HEK293T (cell line): Measurements from ENCODE around the gene WNT9A.

Experiments
- CTCF ChIA-PET: fragments of 350-600 bp; formaldehyde crosslinking; extraction: SDS; loops from one replicate; lab custom pipeline; 2021; ENCODE audit warnings: antibody characterized with exemption, inconsistent platforms; lab: Yijun Ruan, JAX
- POLR2A ChIA-PET: fragments of 350-600 bp; formaldehyde crosslinking; extraction: SDS; loops from one replicate; lab custom pipeline; 2020; ENCODE audit warnings: antibody characterized with exemption, inconsistent platforms; lab: Yijun Ruan, JAX
- DNase-seq: peaks from one replicate; pipeline ENCODE4 v3.0.0; 2012; ENCODE audit warnings: mixed read lengths; ENCODE audit errors: extremely low spot score
- ARNT ChIP-seq: fragments of 450-650 bp; IDR thresholded peaks from 2 replicates; pipeline ENCODE4 v1.6.1; 2017; ENCODE audit warnings: mild to moderate bottlenecking
- BHLHE40 ChIP-seq: fragments of 450-650 bp; IDR thresholded peaks from 2 replicates; pipeline ENCODE4 v1.6.1; 2016; ENCODE audit warnings: mild to moderate bottlenecking, moderate library complexity, borderline replicate concordance
- CTBP1 ChIP-seq: fragments of 450-650 bp; IDR thresholded peaks from 2 replicates; pipeline ENCODE4 v1.6.1; 2016; ENCODE audit warnings: borderline replicate concordance
- ELF4 ChIP-seq: fragments of 450-650 bp; IDR thresholded peaks from 2 replicates; pipeline ENCODE4 v1.6.1; 2017; ENCODE audit warnings: antibody characterized with exemption
- FOXA1 ChIP-seq: fragments of 450-650 bp; IDR thresholded peaks from 2 replicates; pipeline ENCODE4 v1.6.1; 2016; ENCODE audit warnings: mild to moderate bottlenecking
- FOXK2 ChIP-seq: fragments of 450-650 bp; IDR thresholded peaks from 2 replicates; pipeline ENCODE4 v1.6.1; 2016; ENCODE audit warnings: mild to moderate bottlenecking
- FOXM1 ChIP-seq: fragments of 450-650 bp; IDR thresholded peaks from 2 replicates; pipeline ENCODE4 v1.6.1; 2017; ENCODE audit warnings: mild to moderate bottlenecking, borderline replicate concordance
- HDGF ChIP-seq: fragments of 450-650 bp; IDR thresholded peaks from 2 replicates; pipeline ENCODE4 v1.6.1; 2017; ENCODE audit warnings: antibody characterized with exemption, borderline replicate concordance
- L3MBTL2 ChIP-seq: fragments of 450-650 bp; conservative IDR thresholded peaks from 2 replicates; pipeline ENCODE4 v1.6.1; 2016; ENCODE audit warnings: mild to moderate bottlenecking
- LEF1 ChIP-seq: fragments of 450-650 bp; IDR thresholded peaks from 2 replicates; pipeline ENCODE4 v1.6.1; 2017; ENCODE audit warnings: mild to moderate bottlenecking, borderline replicate concordance
- NFRKB ChIP-seq: fragments of 450-650 bp; IDR thresholded peaks from 2 replicates; pipeline ENCODE4 v1.6.1; 2016; ENCODE audit warnings: mild to moderate bottlenecking, moderate library complexity
- PKNOX1 ChIP-seq: fragments of 450-650 bp; IDR thresholded peaks from 2 replicates; pipeline ENCODE4 v1.6.1; 2016
- SP1 ChIP-seq: fragments of 450-650 bp; IDR thresholded peaks from 2 replicates; pipeline ENCODE4 v1.6.1; 2017
- SUZ12 ChIP-seq: fragments of 450-650 bp; IDR thresholded peaks from 2 replicates; pipeline ENCODE4 v1.6.1; 2016; ENCODE audit warnings: mild to moderate bottlenecking
- TARDBP ChIP-seq: fragments of 450-650 bp; IDR thresholded peaks from 2 replicates; pipeline ENCODE4 v1.6.1; 2016
- ZNF384 ChIP-seq: fragments of 450-650 bp; IDR thresholded peaks from 2 replicates; pipeline ENCODE4 v1.6.1; 2016

WNT9A gene

GRCh38 chr1:227937031-227937837 lies 10.5 kb downstream of the WNT9A start:
- TF ChIP-seq L3MBTL2 (no peak), FOXK2 (no peak), SP1 (no peak), ZNF384 (no peak), LEF1 (no peak)
- ChIA-PET CTCF (no interaction called here), POLR2A (no interaction called here)
- DNase-seq = no peak

GRCh38 chr1:227935826-227936225 lies 11.9 kb downstream of the WNT9A start:
- ChIA-PET POLR2A (no interaction called here), CTCF (no interaction called here)
- TF ChIP-seq L3MBTL2 (no peak), FOXA1 (no peak), ARNT (no peak), SUZ12 (no peak), ELF4 (no peak), HDGF (no peak), ZNF384 (no peak), LEF1 (no peak), TARDBP (no peak), NFRKB (no peak), FOXK2 (no peak), SP1 (no peak), BHLHE40 (no peak)
- no peak for DNase-seq

GRCh38 chr1:227934476-227935313 lies 13.0 kb downstream of the WNT9A start:
- no peak for DNase-seq

GRCh38 chr1:227929751-227930472 lies 17.8 kb downstream of the WNT9A start:
- TF ChIP-seq NFRKB (no peak), ARNT (no peak)
- no peak for DNase-seq
- CTCF ChIA-PET = no interaction called here
- POLR2A ChIA-PET = no interaction called here

More at GRCh38 chr1:227934476-227935313, 13.0 kb downstream of the WNT9A start:
- POLR2A ChIA-PET = no interaction called here
- CTCF ChIA-PET = no interaction called here
- no peak for TF ChIP-seq PKNOX1
- no peak for TF ChIP-seq CTBP1
- no peak for TF ChIP-seq HDGF
- no peak for TF ChIP-seq ZNF384
- no peak for TF ChIP-seq FOXM1
- TF ChIP-seq ARNT = no peak
- no peak for TF ChIP-seq TARDBP
- no peak for TF ChIP-seq LEF1
- TF ChIP-seq NFRKB = no peak
- TF ChIP-seq FOXK2 = no peak
- no peak for TF ChIP-seq FOXA1
- no peak for TF ChIP-seq SUZ12
- TF ChIP-seq L3MBTL2 = no peak
- no peak for TF ChIP-seq ELF4
- no peak for TF ChIP-seq SP1
- TF ChIP-seq BHLHE40 = no peak

GRCh38 chr1:227928811-227929375 lies 18.8 kb downstream of the WNT9A start:
- no peak for DNase-seq
- POLR2A ChIA-PET = no interaction called here
- CTCF ChIA-PET = no interaction called here
- no peak for TF ChIP-seq BHLHE40

GRCh38 chr1:227927971-227928741 lies 19.6 kb downstream of the WNT9A start:
- CTCF ChIA-PET = no interaction called here
- POLR2A ChIA-PET = no interaction called here
- DNase-seq = no peak
- no peak for TF ChIP-seq FOXM1
- no peak for TF ChIP-seq PKNOX1
- no peak for TF ChIP-seq SUZ12
- no peak for TF ChIP-seq LEF1
- no peak for TF ChIP-seq ELF4
- TF ChIP-seq TARDBP = no peak
- TF ChIP-seq L3MBTL2 = no peak
- no peak for TF ChIP-seq ARNT
- no peak for TF ChIP-seq BHLHE40
- TF ChIP-seq ZNF384 = no peak
- no peak for TF ChIP-seq SP1
- TF ChIP-seq FOXA1 = no peak
- no peak for TF ChIP-seq HDGF
- TF ChIP-seq FOXK2 = no peak
